HepG2 (cell line): ENCODE data around the gene LIN28B.

ENCODE experiments used
- CBFB ChIP-seq: sonication (generic); formaldehyde crosslinking; IDR thresholded peaks from 2 replicates; pipeline ENCODE4 v1.4.0; 2020; ENCODE audit warnings: missing genetic modification reagents
- CBX5 ChIP-seq: sonication (generic); formaldehyde crosslinking; IDR thresholded peaks from 2 replicates; pipeline ENCODE4 v1.4.0; 2020; ENCODE audit warnings: missing genetic modification reagents, borderline replicate concordance
- CHD2 ChIP-seq: IDR thresholded peaks from 2 replicates; pipeline ENCODE4 v1.6.1; 2011; ENCODE audit warnings: low read depth, low read length, improper control_type of control experiment
- CTCF ChIP-seq: sonication (generic); formaldehyde crosslinking; IDR thresholded peaks from 2 replicates; pipeline ENCODE4 v1.5.0; 2020; ENCODE audit warnings: mild to moderate bottlenecking, missing genetic modification reagents, moderate library complexity
- GTF2F1 ChIP-seq: fragments of 150-350 bp; IDR thresholded peaks from 2 replicates; pipeline ENCODE4 v1.6.1; 2014; ENCODE audit warnings: low read length
- JUND ChIP-seq: sonication (generic); formaldehyde crosslinking; IDR thresholded peaks from 2 replicates; pipeline ENCODE4 v1.8.0; 2022; ENCODE audit warnings: mild to moderate bottlenecking, missing genetic modification reagents
- KDM5B ChIP-seq: sonication (generic); formaldehyde crosslinking; IDR thresholded peaks from 2 replicates; pipeline ENCODE4 v1.4.0; 2020; ENCODE audit warnings: missing genetic modification reagents, mild to moderate bottlenecking, borderline replicate concordance
- KLF15 ChIP-seq: sonication (generic); formaldehyde crosslinking; IDR thresholded peaks from 2 replicates; pipeline ENCODE4 v1.8.1; 2023; ENCODE audit warnings: borderline replicate concordance, mild to moderate bottlenecking, inconsistent platforms, missing genetic modification reagents, mixed read lengths
- MAFK ChIP-seq, 2 experiments: IDR thresholded peaks in 1 of 2; conservative IDR thresholded peaks in 1 of 2; 2 replicates each; pipeline ENCODE4 v1.6.1; 2011; ENCODE audit warnings: improper control_type of control experiment in 2 of 2, low read length in 2 of 2
- PCBP1 ChIP-seq: fragments of 200-400 bp; formaldehyde crosslinking; IDR thresholded peaks from 2 replicates; pipeline ENCODE4 v1.6.1; 2017; ENCODE audit warnings: mild to moderate bottlenecking, low read depth, low read length, borderline replicate concordance
- TEAD2 ChIP-seq: sonication (generic); formaldehyde crosslinking; IDR thresholded peaks from 2 replicates; pipeline ENCODE4 v1.9.0; 2021; ENCODE audit warnings: missing genetic modification reagents
- ZNF580 ChIP-seq: IDR thresholded peaks from 2 replicates; pipeline ENCODE4 v1.6.1; 2016; ENCODE audit warnings: low read depth, borderline replicate concordance
- ZNF776 ChIP-seq: sonication (generic); formaldehyde crosslinking; IDR thresholded peaks from 2 replicates; pipeline ENCODE4 v1.4.0; 2020; ENCODE audit warnings: mild to moderate bottlenecking, missing genetic modification reagents
- ZNF891 ChIP-seq: sonication (generic); formaldehyde crosslinking; IDR thresholded peaks from 2 replicates; pipeline ENCODE4 v1.5.0; 2020; ENCODE audit warnings: mild to moderate bottlenecking, missing genetic modification reagents

GRCh38 chr6:105014448-105014847, 57.5 kb downstream of the LIN28B start:
- no peak for TF ChIP-seq ZNF776 (CRISPR knock-in tag)
- TF ChIP-seq TEAD2 (CRISPR knock-in tag), result no peak
- TF ChIP-seq CBX5, result no peak
- no peak for TF ChIP-seq ZNF891
- TF ChIP-seq CBFB, result no peak
- no peak for TF ChIP-seq PCBP1
- TF ChIP-seq CTCF (CRISPR knock-in tag), result no peak
- no peak for TF ChIP-seq GTF2F1
- TF ChIP-seq KDM5B (CRISPR knock-in tag), result no peak
- no peak for TF ChIP-seq ZNF580 (CRISPR knock-in tag)
- no peak for TF ChIP-seq MAFK (conservative IDR thresholded peaks at IDR 0.05 in 1 of 2, IDR thresholded peaks at IDR 0.05 in 1 of 2; ENCODE audit: low read length in 2 of 2)
- no peak for TF ChIP-seq CHD2
- TF ChIP-seq KLF15 (CRISPR knock-in tag), result no peak
- no peak for TF ChIP-seq JUND (CRISPR knock-in tag)
